Measurements from ENCODE around the gene ANKLE2. TPM values are rescaled to one million over a fixed set of nuclear protein-coding genes. Genes with fewer than 3 reads are reported as not detected.

The ANKLE2 gene
- total and polyA plus RNA-seq, 10 of the 15 experiments (the other 5 are each of a cell fraction or from before 2014, with no cell fraction given): 4.3 to 89.4 (median 53.0) TPM

- TF ChIP-seq PRDM15 (CRISPR knock-in tag; IDR thresholded peaks at IDR 0.05) (no peak), ZBTB11 (CRISPR knock-in tag; IDR thresholded peaks at IDR 0.05) (no peak), NFIC (IDR thresholded peaks at IDR 0.05; ENCODE audit: low read depth, low read length) (0 out of 2 replicates have a peak, but pooled peaks have one; percentile 39), DPF2 (IDR thresholded peaks at IDR 0.05) (no peak)
Measured at GRCh38 chr12:132700212-132700822, 61.3 kb downstream of the ANKLE2 start (continued).

- ChIA-PET RAD21 (ENCODE audit: unreplicated experiment) (no interaction called here), POLR2A (no interaction called here), SMC1A (ENCODE audit: uncharacterized antibody, unreplicated experiment) (no interaction called here), CTCF (no interaction called here)
- Histone ChIP-seq H3K27me3 (replicated peaks in 1 of 2; ENCODE audit: control insufficient read depth in 2 of 2, insufficient read depth in 2 of 2, low read length in 1 of 2) (no peaks in the 10 kb centered on the region), H3K9ac (ENCODE audit: control insufficient read depth, insufficient read depth, low read length) (no peak overlapping the region), H3K4me1 (ENCODE audit: control insufficient read depth, insufficient read depth, low read length) (peaks cover 15% of the 10 kb centered on the region), H3K36me3 (ENCODE audit: control insufficient read depth in 2 of 2, insufficient read depth in 2 of 2, low read length in 1 of 2) (peaks cover 7 to 12% of the 10 kb centered on the region in 2 experiments), H4K20me1 (ENCODE audit: control insufficient read depth, insufficient read depth) (no peaks in the 10 kb centered on the region), H3K9me3 (replicated peaks; ENCODE audit: control insufficient read depth, insufficient read depth, low read length) (no peaks in the 10 kb centered on the region), H2AFZ (ENCODE audit: control insufficient read depth, low read depth, low read length) (no peak overlapping the region), H3K4me2 (ENCODE audit: control insufficient read depth, insufficient read depth) (no peak overlapping the region), H3K27ac (ENCODE audit: control insufficient read depth, insufficient read depth) (no peak overlapping the region), H3K79me2 (ENCODE audit: control insufficient read depth, insufficient read depth, low read length) (peaks cover 5% of the 10 kb centered on the region), H3K4me3 (no peak overlapping the region)
- in situ Hi-C loops (cut with MboI): no loop called here
- ATAC-seq (no peak), DNase-seq (ENCODE audit: low read depth, low spot score) (no peak), FAIRE-seq (no peak)
- 98% methylated on average over 5 of the region's 5 CpGs for WGBS (ENCODE audit: insufficient coverage, insufficient replicate concordance, low lambda C conversion rate, missing lambda C conversion rate)
- BruUV-seq (replicated peaks): no TSS peak
- intact Hi-C loops (cut with micrococcal nuclease; ENCODE audit: unreplicated experiment): no loop called here
- TF ChIP-seq MAX (IDR thresholded peaks at IDR 0.05; ENCODE audit: low read depth, low read length): no peak
- no peak for TF ChIP-seq NBN (IDR thresholded peaks at IDR 0.05)
- no peak for TF ChIP-seq PAX5 (IDR thresholded peaks at IDR 0.05; ENCODE audit: borderline replicate concordance, low read depth, low read length)
- no peak for TF ChIP-seq SMAD1 (IDR thresholded peaks at IDR 0.05; ENCODE audit: low read depth, partially characterized antibody)
- TF ChIP-seq CHD1 (IDR thresholded peaks at IDR 0.05; ENCODE audit: low read depth, low read length): no peak
- TF ChIP-seq BMI1 (IDR thresholded peaks at IDR 0.05; ENCODE audit: borderline replicate concordance): no peak
- no peak for TF ChIP-seq ZBTB11 (CRISPR knock-in tag; IDR thresholded peaks at IDR 0.05)
- TF ChIP-seq SMARCA5 (IDR thresholded peaks at IDR 0.05): no peak
Measured at GRCh38 chr12:132698341-132698740, 63.3 kb downstream of the ANKLE2 start.
